Ammon's horn (tissue), 1 donor: ENCODE measurements around the gene LCE1E.

Experiments used
- DNase-seq: peaks from one replicate; pipeline ENCODE4 v3.0.0-alpha.2; 2016; ENCODE audit warnings: low spot score

LCE1E gene

DNA sequence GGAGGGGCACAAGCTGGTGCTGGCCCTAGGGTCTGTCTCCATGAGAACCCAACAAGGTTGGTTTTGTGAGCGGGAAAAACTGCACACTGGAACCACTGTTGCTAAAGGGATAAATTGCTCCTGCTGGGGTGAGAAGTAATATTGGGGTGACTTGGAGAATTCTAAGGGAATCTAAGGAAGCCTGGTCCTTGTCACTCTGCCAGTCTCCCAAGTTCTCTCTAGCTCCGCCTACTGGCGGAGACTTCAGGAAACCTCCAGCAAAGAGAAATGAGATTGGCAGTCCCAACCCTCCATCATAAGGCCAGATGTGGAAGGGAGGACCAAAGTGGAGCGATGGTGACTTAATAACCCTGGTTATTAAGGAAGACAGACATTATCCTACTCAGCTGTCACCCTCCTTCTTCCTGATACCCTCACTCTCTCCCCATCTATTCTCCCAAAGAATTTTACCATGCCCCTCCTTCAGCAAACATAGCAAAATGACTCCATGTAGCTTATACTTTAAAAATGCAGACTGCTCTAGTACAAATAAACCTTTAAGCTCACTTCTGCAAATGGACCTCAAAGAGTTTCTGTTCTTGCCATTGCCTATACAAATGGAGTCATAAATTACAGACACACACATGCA is 8.4 kb upstream of the LCE1E start:
- no peak for DNase-seq

- peak; percentile 0 for DNase-seq
These were observed 3.0 kb upstream of the LCE1E start for GRCh38 chr1:152783095-152783494.

DNA sequence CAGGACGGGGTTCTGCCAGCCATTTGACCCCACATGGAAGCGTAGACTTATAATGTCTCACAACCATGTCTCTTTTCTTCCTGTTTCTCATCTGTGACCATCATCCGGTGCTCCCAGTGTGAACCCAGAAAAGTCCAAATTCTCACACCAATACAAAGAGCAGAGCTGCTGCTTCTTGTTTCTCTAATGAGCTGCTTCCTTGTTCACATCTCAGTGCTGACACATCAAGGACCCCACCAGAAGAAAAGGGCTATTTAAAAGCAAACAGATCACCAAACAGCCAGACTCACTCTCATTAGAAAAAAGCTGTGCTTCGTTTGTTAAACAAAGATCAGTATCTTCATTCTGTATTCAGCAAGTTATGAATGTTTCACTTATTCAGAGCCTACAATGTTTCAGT is 9.6 kb downstream of the LCE1E start:
- DNase-seq: no peak

GRCh38 chr1:152796421-152796820 is 10.4 kb downstream of the LCE1E start, which contains the start of gene LCE1D:
Gene LCE1D (plus strand): TSS chr1:152796721. CDS start chr1:152797795, 1,074 bp downstream.
- no peak for DNase-seq

GRCh38 chr1:152801333-152801732 is 15.3 kb downstream of the LCE1E start:
- DNase-seq: no peak

GRCh38 chr1:152806576-152806975 is 20.5 kb downstream of the LCE1E start, which contains the start of gene LCE1C:
Gene LCE1C (minus strand): TSS chr1:152806651. CDS start chr1:152805478, 1,173 bp downstream.
- DNase-seq: no peak

DNA sequence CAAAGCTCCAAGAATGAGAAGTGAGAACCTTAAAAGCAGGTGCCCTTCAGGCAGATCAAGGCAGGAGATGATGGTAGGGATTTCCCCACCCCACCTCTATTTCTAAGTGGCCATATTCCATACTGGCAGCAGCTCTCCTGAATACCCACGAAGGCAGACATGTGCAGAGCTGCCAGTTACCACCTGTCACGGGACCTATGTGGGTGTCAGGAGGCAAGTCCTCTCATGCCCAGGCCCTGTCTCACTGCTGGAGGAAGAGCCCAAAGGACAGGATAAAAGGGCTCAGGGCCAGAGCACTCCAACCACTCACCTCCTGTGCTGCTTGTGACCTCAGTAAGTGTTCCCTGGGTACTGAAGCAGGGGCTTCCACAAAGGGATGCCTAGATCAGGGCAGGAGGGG is 25.0 kb downstream of the LCE1E start:
- DNase-seq: no peak

DNA sequence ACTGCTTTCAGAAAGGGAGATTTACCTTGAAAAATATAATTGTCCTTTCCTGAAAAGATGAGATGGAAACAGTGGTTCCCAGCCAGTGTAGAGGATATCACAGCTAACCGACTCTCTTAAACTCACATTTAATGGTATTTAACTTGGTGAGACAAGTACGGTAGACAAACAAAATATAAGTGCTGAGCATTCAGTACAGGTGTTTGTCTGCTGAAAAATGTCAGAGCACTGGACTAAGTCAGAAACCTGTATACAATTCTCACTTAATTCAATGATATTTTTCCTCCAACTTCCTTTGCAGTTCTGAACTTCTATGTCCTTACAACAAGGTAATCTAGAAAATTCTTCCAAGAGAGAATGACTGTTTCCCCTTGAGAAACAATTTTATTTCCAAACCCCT is 25.6 kb downstream of the LCE1E start, which contains the start of gene LCE1B:
Gene LCE1B, plus strand, starts transcription at position 301 of the 400 bp plus-strand sequence. CDS start 476 bp downstream, outside the sequence.
- no peak for DNase-seq

- DNase-seq: no peak
These were observed 31.3 kb downstream of the LCE1E start for GRCh38 chr1:152817309-152817708.

- no peak for DNase-seq
These were observed 37.2 kb downstream of the LCE1E start for GRCh38 chr1:152823294-152823693.

- no peak for DNase-seq
These were observed 38.9 kb downstream of the LCE1E start for GRCh38 chr1:152824964-152825363.

GRCh38 chr1:152827173-152827572 is 41.1 kb downstream of the LCE1E start, which contains the start of gene LCE1A:
Gene LCE1A (plus strand): TSS chr1:152827473. CDS start chr1:152827473, 0 bp downstream.
- DNase-seq: no peak

DNA sequence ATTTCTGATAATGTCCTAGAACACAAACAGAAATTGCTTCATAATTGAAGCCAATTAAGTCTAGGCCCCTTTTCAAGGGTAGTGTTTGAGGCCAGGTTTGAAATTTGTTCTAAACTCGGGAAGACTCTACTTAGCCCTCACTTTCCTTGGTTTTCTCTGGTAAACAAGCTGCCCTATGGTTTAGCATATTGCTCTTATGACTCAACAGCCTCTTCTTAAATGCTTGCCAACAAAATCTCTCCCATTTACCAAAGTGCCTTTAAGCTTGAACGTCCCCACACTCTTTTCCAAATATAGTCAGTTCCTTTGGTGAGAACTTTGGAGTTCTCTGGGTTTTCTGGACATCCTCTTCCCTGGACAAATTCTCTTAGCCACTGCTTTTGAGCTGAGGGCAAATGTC is 50.8 kb downstream of the LCE1E start:
- peak; percentile 6 for DNase-seq
